ENCODE data around the gene IFFO2.
A peak's percentile ranks its signal among the peaks of the same experiment; 100 is the strongest.

IFFO2 gene

DNA sequence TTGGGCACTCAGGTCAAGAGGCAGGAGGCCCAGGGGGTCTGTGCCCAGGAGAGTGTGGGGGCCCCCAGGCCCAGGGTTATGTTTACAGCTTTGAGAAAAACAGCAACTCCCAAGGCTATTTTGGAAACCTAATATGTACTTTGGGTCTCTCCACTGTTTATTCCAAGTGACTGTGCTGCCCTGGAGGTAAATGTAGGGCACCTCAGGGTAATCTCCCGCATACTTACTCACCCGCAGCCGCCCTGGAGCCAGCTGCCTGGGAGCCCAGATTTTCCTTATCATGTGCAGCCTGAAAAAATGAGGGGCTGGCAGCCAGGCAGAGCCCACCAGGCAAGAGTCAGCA, 20.0 kb downstream of the IFFO2 start:
- TF ChIP-seq, protein P1, sequence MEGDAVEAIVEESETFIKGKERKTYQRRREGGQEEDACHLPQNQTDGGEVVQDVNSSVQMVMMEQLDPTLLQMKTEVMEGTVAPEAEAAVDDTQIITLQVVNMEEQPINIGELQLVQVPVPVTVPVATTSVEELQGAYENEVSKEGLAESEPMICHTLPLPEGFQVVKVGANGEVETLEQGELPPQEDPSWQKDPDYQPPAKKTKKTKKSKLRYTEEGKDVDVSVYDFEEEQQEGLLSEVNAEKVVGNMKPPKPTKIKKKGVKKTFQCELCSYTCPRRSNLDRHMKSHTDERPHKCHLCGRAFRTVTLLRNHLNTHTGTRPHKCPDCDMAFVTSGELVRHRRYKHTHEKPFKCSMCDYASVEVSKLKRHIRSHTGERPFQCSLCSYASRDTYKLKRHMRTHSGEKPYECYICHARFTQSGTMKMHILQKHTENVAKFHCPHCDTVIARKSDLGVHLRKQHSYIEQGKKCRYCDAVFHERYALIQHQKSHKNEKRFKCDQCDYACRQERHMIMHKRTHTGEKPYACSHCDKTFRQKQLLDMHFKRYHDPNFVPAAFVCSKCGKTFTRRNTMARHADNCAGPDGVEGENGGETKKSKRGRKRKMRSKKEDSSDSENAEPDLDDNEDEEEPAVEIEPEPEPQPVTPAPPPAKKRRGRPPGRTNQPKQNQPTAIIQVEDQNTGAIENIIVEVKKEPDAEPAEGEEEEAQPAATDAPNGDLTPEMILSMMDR (IDR thresholded peaks at IDR 0.05; ENCODE audit: unreplicated experiment in 3 of 3) = no peak

DNA sequence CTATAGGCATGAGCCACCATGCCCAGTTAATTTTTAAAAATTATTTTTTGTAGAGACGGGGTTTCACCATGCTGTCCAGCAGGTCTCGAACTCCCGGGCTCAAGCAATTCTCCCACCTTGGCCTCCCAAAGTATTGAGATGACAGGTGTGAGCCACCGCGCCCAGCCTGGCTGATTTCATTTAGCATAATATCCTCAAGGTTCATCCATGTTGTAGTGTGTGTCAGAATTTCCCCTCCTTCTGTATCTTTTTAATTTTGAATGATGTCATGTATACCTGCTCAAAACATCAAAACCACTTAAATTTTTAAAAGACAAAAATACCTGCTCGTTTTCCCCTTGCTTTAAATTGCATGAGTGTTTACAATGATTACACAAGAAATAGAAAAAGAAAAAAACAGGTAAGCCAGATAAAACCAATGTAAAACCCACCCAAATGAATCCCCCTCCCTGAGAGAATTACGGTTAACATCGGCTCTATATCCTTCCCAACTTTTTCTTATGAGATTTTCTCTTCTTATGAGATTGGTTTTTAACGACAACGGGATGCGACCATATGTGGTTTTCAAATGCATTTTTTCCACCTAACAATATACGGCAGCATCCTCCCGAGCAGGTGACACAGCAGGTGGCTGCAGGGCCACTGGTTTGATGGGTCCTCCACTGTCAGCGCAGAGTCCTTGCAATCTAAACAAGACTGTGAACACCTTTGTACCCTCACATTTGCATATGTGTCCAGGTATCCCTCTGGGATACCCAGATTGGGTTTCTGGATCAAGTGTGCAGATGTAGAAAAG, 22.1 kb downstream of the IFFO2 start:
- no peaks in the 10 kb centered on the region for H3K9me3 Mint-ChIP-seq
- no peak overlapping the region for H3K4me3 Mint-ChIP-seq
- no peaks in the 10 kb centered on the region for H3K36me3 Mint-ChIP-seq (ENCODE audit: low read depth)
- peaks cover 10% of the 10 kb centered on the region for H3K27me3 Mint-ChIP-seq (ENCODE audit: low read depth)
- H3K27ac Mint-ChIP-seq = no peak overlapping the region
- peaks cover 20% of the 10 kb centered on the region for H3K4me1 Mint-ChIP-seq
- TF ChIP-seq, protein P1 (IDR thresholded peaks at IDR 0.05; ENCODE audit: unreplicated experiment in 3 of 3) = no peak

More for the DNA sequence above, 20.0 kb downstream of the IFFO2 start:
- peaks cover 33% of the 10 kb centered on the region for H3K4me1 Mint-ChIP-seq
- no peaks in the 10 kb centered on the region for H3K9me3 Mint-ChIP-seq
- H3K27me3 Mint-ChIP-seq (ENCODE audit: low read depth) = peaks cover 3% of the 10 kb centered on the region
- no peak overlapping the region for H3K27ac Mint-ChIP-seq
- H3K36me3 Mint-ChIP-seq (ENCODE audit: low read depth) = no peaks in the 10 kb centered on the region
- H3K4me3 Mint-ChIP-seq = no peak overlapping the region

DNA sequence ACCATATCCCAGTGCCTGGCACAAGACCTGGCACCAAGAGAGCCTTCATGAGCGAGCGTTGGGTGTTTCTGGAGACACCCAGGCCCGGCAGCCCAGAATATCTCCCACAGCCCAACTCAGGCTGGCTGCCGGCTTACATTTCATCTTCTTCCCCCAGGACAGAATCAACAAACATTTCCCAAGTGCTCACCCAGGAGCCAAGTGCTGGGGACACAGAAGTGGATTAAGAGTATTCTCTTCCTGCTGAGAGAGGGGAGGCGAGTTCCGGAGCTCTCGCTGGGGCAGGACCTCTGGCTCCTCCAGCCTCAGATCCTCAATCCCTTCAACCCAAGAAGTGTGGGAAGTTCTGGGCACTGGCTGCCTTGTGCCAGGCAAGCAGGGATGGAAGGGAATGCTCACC, 23.6 kb downstream of the IFFO2 start:
- TF ChIP-seq, protein P1 (IDR thresholded peaks at IDR 0.05; ENCODE audit: unreplicated experiment in 3 of 3) = no peak

DNA sequence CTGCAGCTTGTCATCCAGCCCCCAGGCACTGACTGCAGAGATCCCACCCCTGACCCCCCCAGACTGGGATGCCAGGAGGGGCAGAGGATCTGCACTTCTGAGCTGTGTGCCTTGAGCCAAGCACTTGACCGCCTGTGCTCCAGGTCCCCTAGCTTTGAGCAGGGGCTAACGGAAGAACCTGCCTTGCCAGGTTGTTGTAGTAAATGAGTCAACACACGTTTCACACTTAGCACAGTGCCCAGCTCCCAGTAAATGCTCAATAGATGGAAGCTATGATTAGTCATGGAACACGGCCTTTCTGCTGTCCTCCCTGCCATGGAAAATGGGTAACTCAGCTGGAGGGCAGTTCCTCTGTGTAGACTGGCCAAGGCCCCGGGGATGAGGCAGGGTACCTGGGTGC, 24.1 kb downstream of the IFFO2 start:
- H3K27me3 Mint-ChIP-seq (ENCODE audit: low read depth) = peaks cover 10% of the 10 kb centered on the region
- H3K36me3 Mint-ChIP-seq (ENCODE audit: low read depth) = no peaks in the 10 kb centered on the region
- H3K4me3 Mint-ChIP-seq = no peak overlapping the region
- no peaks in the 10 kb centered on the region for H3K9me3 Mint-ChIP-seq
- H3K4me1 Mint-ChIP-seq = peaks cover 21% of the 10 kb centered on the region
- H3K27ac Mint-ChIP-seq = no peak overlapping the region
- TF ChIP-seq, protein P1 (IDR thresholded peaks at IDR 0.05; ENCODE audit: unreplicated experiment in 3 of 3) = no peak

More for the DNA sequence above, 23.6 kb downstream of the IFFO2 start:
- Mint-ChIP-seq H3K9me3 (no peaks in the 10 kb centered on the region), H3K27me3 (ENCODE audit: low read depth) (peaks cover 10% of the 10 kb centered on the region), H3K4me3 (no peak overlapping the region), H3K4me1 (peaks cover 17% of the 10 kb centered on the region), H3K27ac (no peak overlapping the region), H3K36me3 (ENCODE audit: low read depth) (no peaks in the 10 kb centered on the region)

DNA sequence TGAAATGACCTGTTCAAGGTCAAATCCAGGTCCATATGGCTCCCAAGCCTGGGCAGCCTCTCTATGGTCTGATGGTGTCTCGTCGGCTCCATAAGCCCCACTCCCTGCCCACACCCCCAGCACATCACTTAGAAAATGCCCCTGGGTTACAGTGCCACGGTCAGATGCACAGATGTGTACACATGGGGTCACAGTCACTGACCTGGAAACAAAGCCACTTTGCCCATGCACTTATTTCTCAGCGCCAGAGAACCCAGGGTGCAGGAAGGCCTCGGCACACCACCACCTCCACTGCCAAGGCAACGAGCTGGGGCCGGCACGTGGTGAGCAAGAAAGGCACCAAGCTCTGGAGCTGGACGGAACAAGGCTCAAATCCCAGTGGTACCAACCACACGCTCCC, 24.7 kb downstream of the IFFO2 start:
- H3K27ac Mint-ChIP-seq = peak overlapping the region in 2 of 3 experiments; percentile 6 to 21
- TF ChIP-seq, protein P1 (IDR thresholded peaks at IDR 0.05; ENCODE audit: unreplicated experiment in 3 of 3) = no peak
- peaks cover 15% of the 10 kb centered on the region for H3K4me1 Mint-ChIP-seq

DNA sequence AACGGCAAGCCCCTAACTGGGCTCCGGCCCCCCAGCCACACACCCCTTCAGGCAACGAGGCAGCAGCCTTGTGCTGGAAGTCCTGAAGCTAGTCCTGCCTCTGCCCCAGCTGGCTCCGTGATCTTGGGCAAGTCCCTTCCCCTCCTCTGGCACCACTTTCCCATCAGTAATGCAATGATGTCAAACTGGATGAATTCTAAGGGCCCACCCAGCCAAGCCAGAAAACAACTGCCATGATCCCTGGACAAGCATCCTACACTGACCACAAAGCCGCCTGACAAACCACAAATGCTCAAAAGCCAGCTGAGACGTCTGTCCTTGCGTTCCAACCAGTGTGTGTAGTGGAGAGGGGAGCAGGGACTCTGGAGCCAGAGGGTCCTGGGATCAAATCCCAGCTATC, 26.8 kb downstream of the IFFO2 start:
- no peak overlapping the region for H3K4me3 Mint-ChIP-seq
- H3K27me3 Mint-ChIP-seq (ENCODE audit: low read depth) = peaks cover 10% of the 10 kb centered on the region
- H3K4me1 Mint-ChIP-seq = peaks cover 25% of the 10 kb centered on the region
- peak overlapping the region in 1 of 3 experiments; percentile 71 for H3K27ac Mint-ChIP-seq
- H3K36me3 Mint-ChIP-seq (ENCODE audit: low read depth) = peaks cover 3% of the 10 kb centered on the region
- TF ChIP-seq, protein P1 (IDR thresholded peaks at IDR 0.05; ENCODE audit: unreplicated experiment in 3 of 3) = no peak
- peaks cover 2% of the 10 kb centered on the region for H3K9me3 Mint-ChIP-seq

More for the DNA sequence above, 24.7 kb downstream of the IFFO2 start:
- Mint-ChIP-seq H3K36me3 (ENCODE audit: low read depth) (no peaks in the 10 kb centered on the region), H3K27me3 (ENCODE audit: low read depth) (peaks cover 10% of the 10 kb centered on the region), H3K4me3 (no peak overlapping the region), H3K9me3 (no peaks in the 10 kb centered on the region)
